T-helper 2 cell treated with Interferon-gamma antibody and Interleukin-4, amounts not matched to agents 5 μg/mL and 100 μg/mL, for 36 hours (primary cell): ENCODE data around the gene TXLNA.

ENCODE experiments used
- DNase-seq: peaks from one replicate; pipeline ENCODE4 v3.0.0; 2021; ENCODE audit warnings: low spot score
- H3K27ac Mint-ChIP-seq: one replicate; pipeline ENCODE4 v1.8.0; 2021; ENCODE audit warnings: mild to moderate bottlenecking, mixed read lengths
- H3K27me3 Mint-ChIP-seq: one replicate; pipeline ENCODE4 v1.8.0; 2021; ENCODE audit warnings: low read depth, mixed read lengths
- H3K36me3 Mint-ChIP-seq: one replicate; pipeline ENCODE4 v1.8.0; 2021; ENCODE audit warnings: low read depth, mixed read lengths
- H3K4me1 Mint-ChIP-seq: one replicate; pipeline ENCODE4 v1.8.0; 2021; ENCODE audit warnings: low read depth, mixed read lengths
- H3K4me3 Mint-ChIP-seq: one replicate; pipeline ENCODE4 v1.8.0; 2022; ENCODE audit warnings: mild to moderate bottlenecking, moderate library complexity, mixed read lengths
- H3K9me3 Mint-ChIP-seq: one replicate; pipeline ENCODE4 v1.8.0; 2021; ENCODE audit warnings: mixed read lengths

TXLNA gene

GRCh38 chr1:32195531-32195930 lies 16.1 kb downstream of the TXLNA start:
- DNase-seq: no peak
- Mint-ChIP-seq H3K9me3 (no peaks in the 10 kb centered on the region), H3K4me1 (peaks cover 46% of the 10 kb centered on the region), H3K27me3 (no peaks in the 10 kb centered on the region), H3K4me3 (no peak overlapping the region), H3K27ac (no peak overlapping the region), H3K36me3 (peaks cover 66% of the 10 kb centered on the region)

GRCh38 chr1:32195972-32196823 lies 16.7 kb downstream of the TXLNA start:
- Mint-ChIP-seq H3K27me3 (no peaks in the 10 kb centered on the region), H3K9me3 (no peaks in the 10 kb centered on the region), H3K4me1 (peaks cover 47% of the 10 kb centered on the region), H3K36me3 (peaks cover 64% of the 10 kb centered on the region), H3K4me3 (peak overlapping the region; percentile 67), H3K27ac (peak overlapping the region; percentile 49)
- no peak for DNase-seq

GRCh38 chr1:32197074-32197473 lies 17.6 kb downstream of the TXLNA start:
- H3K4me3 Mint-ChIP-seq: no peak overlapping the region

GRCh38 chr1:32197837-32198236 lies 18.4 kb downstream of the TXLNA start:
- H3K4me1 Mint-ChIP-seq: peaks cover 60% of the 10 kb centered on the region
- no peak overlapping the region for H3K27ac Mint-ChIP-seq
- peaks cover 51% of the 10 kb centered on the region for H3K36me3 Mint-ChIP-seq
- no peak for DNase-seq
- no peaks in the 10 kb centered on the region for H3K9me3 Mint-ChIP-seq
- H3K4me3 Mint-ChIP-seq: no peak overlapping the region
- H3K27me3 Mint-ChIP-seq: no peaks in the 10 kb centered on the region

More at GRCh38 chr1:32197074-32197473, 17.6 kb downstream of the TXLNA start:
- H3K36me3 Mint-ChIP-seq: peaks cover 55% of the 10 kb centered on the region
- H3K27ac Mint-ChIP-seq: peak overlapping the region; percentile 43
- peaks cover 56% of the 10 kb centered on the region for H3K4me1 Mint-ChIP-seq
- H3K27me3 Mint-ChIP-seq: no peaks in the 10 kb centered on the region
- H3K9me3 Mint-ChIP-seq: no peaks in the 10 kb centered on the region
- DNase-seq: no peak

GRCh38 chr1:32198237-32199042 lies 19.0 kb downstream of the TXLNA start:
- DNase-seq: no peak
- Mint-ChIP-seq H3K27me3 (no peaks in the 10 kb centered on the region), H3K36me3 (peaks cover 46% of the 10 kb centered on the region), H3K27ac (peak overlapping the region; percentile 6), H3K4me3 (no peak overlapping the region), H3K4me1 (peaks cover 60% of the 10 kb centered on the region), H3K9me3 (no peaks in the 10 kb centered on the region)

- H3K4me3 Mint-ChIP-seq: no peak overlapping the region
- no peaks in the 10 kb centered on the region for H3K27me3 Mint-ChIP-seq
- no peak for DNase-seq
- peak overlapping the region; percentile 4 for H3K27ac Mint-ChIP-seq
- H3K36me3 Mint-ChIP-seq: peaks cover 44% of the 10 kb centered on the region
- H3K4me1 Mint-ChIP-seq: peaks cover 55% of the 10 kb centered on the region
- no peaks in the 10 kb centered on the region for H3K9me3 Mint-ChIP-seq
Measured at GRCh38 chr1:32199043-32199716, 19.7 kb downstream of the TXLNA start.

GRCh38 chr1:32199717-32200072 lies 20.2 kb downstream of the TXLNA start:
- H3K4me3 Mint-ChIP-seq: peak overlapping the region; percentile 87
- H3K9me3 Mint-ChIP-seq: no peaks in the 10 kb centered on the region
- no peak for DNase-seq
- no peaks in the 10 kb centered on the region for H3K27me3 Mint-ChIP-seq
- no peak overlapping the region for H3K27ac Mint-ChIP-seq
- H3K4me1 Mint-ChIP-seq: peaks cover 51% of the 10 kb centered on the region
- H3K36me3 Mint-ChIP-seq: peaks cover 43% of the 10 kb centered on the region

GRCh38 chr1:32200226-32201010 lies 20.9 kb downstream of the TXLNA start, which contains the start of gene CCDC28B:
TSS of gene CCDC28B (plus strand) at chr1:32200595. CDS start at chr1:32201936, 1,341 bp downstream.
- Mint-ChIP-seq H3K36me3 (peaks cover 35% of the 10 kb centered on the region), H3K4me3 (peak within 1 kb of the TSS; percentile 87), H3K9me3 (no peaks in the 10 kb centered on the region), H3K27me3 (no peaks in the 10 kb centered on the region), H3K27ac (peak within 1 kb of the TSS; percentile 92), H3K4me1 (peaks cover 46% of the 10 kb centered on the region)
- DNase-seq: peak; percentile 56

- peak; percentile 80 for DNase-seq
- Mint-ChIP-seq H3K27ac (peak overlapping the region; percentile 92), H3K9me3 (no peaks in the 10 kb centered on the region), H3K36me3 (peaks cover 31% of the 10 kb centered on the region), H3K4me3 (peak overlapping the region; percentile 87), H3K4me1 (peaks cover 46% of the 10 kb centered on the region), H3K27me3 (no peaks in the 10 kb centered on the region)
Measured at GRCh38 chr1:32201011-32201855, 21.8 kb downstream of the TXLNA start.

- Mint-ChIP-seq H3K4me1 (peaks cover 33% of the 10 kb centered on the region), H3K4me3 (peak overlapping the region; percentile 89), H3K36me3 (peaks cover 19% of the 10 kb centered on the region), H3K27ac (peak overlapping the region; percentile 57), H3K9me3 (no peaks in the 10 kb centered on the region), H3K27me3 (no peaks in the 10 kb centered on the region)
- no peak for DNase-seq
Measured at GRCh38 chr1:32204943-32205361, 25.5 kb downstream of the TXLNA start.

- H3K27me3 Mint-ChIP-seq: no peaks in the 10 kb centered on the region
- no peaks in the 10 kb centered on the region for H3K9me3 Mint-ChIP-seq
- H3K4me1 Mint-ChIP-seq: peaks cover 26% of the 10 kb centered on the region
- H3K36me3 Mint-ChIP-seq: peaks cover 18% of the 10 kb centered on the region
- H3K4me3 Mint-ChIP-seq: peak within 1 kb of the TSS; percentile 89
- peak within 1 kb of the TSS; percentile 84 for H3K27ac Mint-ChIP-seq
- peak; percentile 88 for DNase-seq
Measured at GRCh38 chr1:32205401-32206370, 26.2 kb downstream of the TXLNA start, which contains the start of gene IQCC. TSS of gene IQCC (plus strand) at chr1:32205671. CDS start at chr1:32205682, 11 bp downstream.
